ENCODE results near the gene DUSP3.

DUSP3 gene

DNA sequence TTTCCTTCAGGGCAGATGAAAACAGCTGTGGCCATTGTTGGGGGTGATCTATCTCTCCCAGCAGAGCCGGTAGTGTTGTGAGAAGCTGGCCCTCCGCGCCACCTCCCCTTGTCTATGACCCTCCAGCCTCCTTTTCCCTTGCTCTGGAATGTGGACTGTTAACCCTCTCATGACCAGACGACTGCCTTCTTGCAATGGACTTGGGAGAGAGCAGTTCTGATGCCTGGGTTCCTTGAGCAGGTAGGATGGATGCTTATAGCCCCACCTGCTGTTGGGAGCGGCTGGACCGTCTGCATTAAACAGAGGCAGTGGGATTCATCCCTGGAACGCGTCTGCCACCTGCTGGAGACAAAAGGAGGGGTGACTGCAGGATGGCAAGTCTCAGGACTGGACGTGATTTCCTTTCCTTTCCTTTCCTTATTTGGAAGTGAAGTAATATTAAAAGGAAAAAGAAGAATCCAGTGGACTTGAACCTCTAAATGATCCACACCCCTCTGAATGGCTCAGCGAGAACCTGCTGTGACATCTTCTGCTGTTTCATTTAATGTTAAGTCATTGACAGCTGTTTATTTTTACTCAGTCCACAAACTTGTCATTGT is 18.4 kb downstream of the DUSP3 start:
- TF ChIP-seq CTCF (IDR thresholded peaks at IDR 0.05), result peak; percentile 94
- Histone ChIP-seq H3K27ac (peak overlapping the region; percentile 12 to 63), H3K4me3 (no peak overlapping the region)
- peak; percentile 93 for DNase-seq (ENCODE audit: low spot score)

GRCh38 chr17:43759836-43760235 is 18.9 kb downstream of the DUSP3 start:
- no peak for DNase-seq (ENCODE audit: low spot score)
- Histone ChIP-seq H3K4me3 (no peak overlapping the region), H3K27ac (no peak overlapping the region)
- no peak for TF ChIP-seq CTCF (IDR thresholded peaks at IDR 0.05)

GRCh38 chr17:43758497-43759174 is 20.1 kb downstream of the DUSP3 start, which contains the start of gene SOST:
Gene SOST (minus strand): TSS chr17:43758791. CDS start chr17:43758741, 50 bp downstream.
- H3K4me3 ChIP-seq, result no peak within 1 kb of the TSS

DNA sequence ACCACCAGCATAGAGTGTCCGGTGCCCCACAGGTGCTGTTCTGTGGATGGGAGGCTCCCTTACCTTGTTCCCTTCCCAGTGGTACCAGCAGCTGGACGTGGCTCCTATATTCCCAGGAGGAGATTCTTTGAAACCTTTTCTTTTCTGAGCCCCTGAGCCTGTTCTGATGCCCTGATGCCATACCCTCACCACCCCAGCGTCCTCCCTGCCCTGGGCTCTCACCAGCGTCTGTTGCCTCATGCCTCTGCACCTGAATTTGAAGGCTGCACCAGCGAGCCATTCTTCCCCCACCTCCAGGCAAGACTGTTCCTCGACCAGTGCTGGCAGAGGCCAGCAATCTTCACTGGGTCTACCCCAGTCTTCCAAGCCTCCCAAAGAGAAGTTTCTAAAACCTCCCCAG is 20.7 kb downstream of the DUSP3 start:
- no peak for TF ChIP-seq CTCF (IDR thresholded peaks at IDR 0.05)
- Histone ChIP-seq H3K4me3 (no peak overlapping the region), H3K27ac (no peak overlapping the region)
- no peak for DNase-seq (ENCODE audit: low spot score)

More at GRCh38 chr17:43758497-43759174, 20.1 kb downstream of the DUSP3 start, which contains the start of gene SOST:
- TF ChIP-seq CTCF (IDR thresholded peaks at IDR 0.05), result no peak
- DNase-seq (ENCODE audit: low spot score), result no peak
- H3K27ac ChIP-seq, result no peak within 1 kb of the TSS

DNA sequence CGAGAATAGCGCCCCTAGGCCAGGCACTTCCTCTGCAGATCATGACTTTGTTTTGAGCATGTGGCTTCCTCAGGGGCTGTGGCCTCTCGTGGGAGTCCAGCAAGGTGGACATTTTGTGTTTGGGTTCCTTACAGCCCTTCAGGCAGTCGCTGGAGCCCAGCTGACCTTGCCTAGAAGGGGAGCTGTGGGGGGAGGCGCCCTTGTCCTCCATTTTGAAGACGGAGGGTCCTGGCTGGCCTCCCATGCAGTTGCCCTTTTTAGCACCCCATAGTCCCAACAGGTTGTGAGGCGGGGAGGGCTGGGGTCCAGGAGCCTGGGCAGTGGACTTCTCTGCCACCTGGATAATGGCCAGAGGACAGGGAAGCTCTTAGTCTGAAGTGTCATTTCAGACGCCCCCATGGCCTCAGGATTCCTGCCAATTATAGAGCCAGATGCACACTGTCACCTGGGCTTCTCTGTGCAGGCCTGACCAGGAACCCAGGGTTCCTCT is 21.6 kb downstream of the DUSP3 start:
- no peak for TF ChIP-seq CTCF (IDR thresholded peaks at IDR 0.05)
- DNase-seq (ENCODE audit: low spot score), result no peak
- no peak overlapping the region for H3K4me3 ChIP-seq
- no peak overlapping the region for H3K27ac ChIP-seq

- H3K4me3 ChIP-seq, result no peak overlapping the region
- DNase-seq (ENCODE audit: low spot score), result no peak
- TF ChIP-seq CTCF (IDR thresholded peaks at IDR 0.05), result no peak
- H3K27ac ChIP-seq, result no peak overlapping the region
Measured at GRCh38 chr17:43756201-43756600, 22.6 kb downstream of the DUSP3 start.

Measured in coronary artery (tissue), 2 donors.